HCT116 (cell line): ENCODE results near the gene INPP5F. TPM values are rescaled to one million over a fixed set of nuclear protein-coding genes. Genes with fewer than 3 reads are reported as not detected.

Experiments
- ATAC-seq: fragments of 200-7000 bp; cut with Tn5 transposase; 2 replicates; pipeline ENCODE4 v1.9.1; 2020; ENCODE audit warnings: mild to moderate bottlenecking, moderate library complexity
- BruUV-seq: library from RNA; stranded (reverse); fragments of 400-500 nt; replicated peaks from 2 replicates; lab custom pipeline; 2021; lab: Mats Ljungman, UMichigan
- CTCF ChIA-PET: fragments of 300-600 bp; sonication (Branson Sonifier 250); formaldehyde crosslinking; loops from one replicate; lab custom pipeline; 2021; ENCODE audit warnings: antibody characterized with exemption; lab: Charles Lee
- POLR2A ChIA-PET: fragments of 300-600, 350-600 bp; sonication (Branson Sonifier 250); formaldehyde crosslinking; loops from one replicate; lab custom pipeline; 2021; ENCODE audit warnings: antibody characterized with exemption; lab: Charles Lee
- RAD21 ChIA-PET, 2 experiments: fragments of 300-600 bp; sonication (Branson Sonifier 250); formaldehyde crosslinking; loops; one replicate each; lab custom pipeline; 2023; ENCODE audit warnings: low total read pairs in 2 of 2; ENCODE audit not compliant: uncharacterized antibody in 2 of 2, unreplicated experiment in 2 of 2, low non-redundant PET in 1 of 2; lab: Charles Lee
- DNase-seq: peaks from one replicate; pipeline ENCODE4 v3.0.0-alpha.2; 2010; ENCODE audit warnings: low read depth, low spot score
- H2AFZ ChIP-seq: fragments of 200-600 bp; shearing (Covaris generic), sonication (generic); 2 replicates; pipeline ENCODE4 v1.6.1; 2017; ENCODE audit warnings: low read depth, mixed run types, mixed read lengths, antibody characterized with exemption, low read length; ENCODE audit not compliant: poor library complexity, severe bottlenecking
- H3K27ac ChIP-seq: 2 replicates; pipeline ENCODE4 v1.5.1; 2012; ENCODE audit warnings: low read depth, low read length
- H3K27me3 ChIP-seq: fragments of 200-600 bp; sonication (generic); 2 replicates; pipeline ENCODE4 v1.6.1; 2016; ENCODE audit warnings: mixed run types, low read length, mixed read lengths; ENCODE audit not compliant: insufficient read depth
- H3K36me3 ChIP-seq, 2 experiments: fragments of 200-500 bp in 1 of 2; fragments of 200-600 bp in 1 of 2; sonication (Bioruptor generic) in 1 of 2; sonication (generic) in 1 of 2; 2 replicates each; pipeline versions ENCODE4 v1.5.1 to v1.6.1; 2014 to 2016; ENCODE audit warnings: low read length in 2 of 2, inconsistent platforms in 1 of 2, mixed read lengths in 1 of 2, mixed run types in 1 of 2; ENCODE audit not compliant: insufficient read depth in 2 of 2, control insufficient read depth in 1 of 2
- H3K4me1 ChIP-seq, 2 experiments: fragments of 200-600 bp in 1 of 2; sonication (generic) in 1 of 2; 2 replicates each; pipeline versions ENCODE4 v1.5.1 to v1.6.1; 2012 to 2017; ENCODE audit warnings: low read length in 2 of 2, inconsistent platforms in 1 of 2, mild to moderate bottlenecking in 1 of 2, mixed read lengths in 1 of 2, mixed run types in 1 of 2, moderate library complexity in 1 of 2; ENCODE audit not compliant: insufficient read depth in 2 of 2, control insufficient read depth in 1 of 2
- H3K4me2 ChIP-seq: fragments of 200-600 bp; sonication (generic); 2 replicates; pipeline ENCODE4 v1.6.1; 2017; ENCODE audit warnings: mixed run types, low read length, mixed read lengths
- H3K4me3 ChIP-seq, 2 experiments: fragments of 200-600 bp in 1 of 2; sonication (generic) in 1 of 2; replicated peaks in 1 of 2; 2 replicates each; pipeline ENCODE4 v1.5.1; 2011 to 2016; ENCODE audit warnings: low read length in 2 of 2, control low read depth in 1 of 2, low read depth in 1 of 2, mild to moderate bottlenecking in 1 of 2, mixed read lengths in 1 of 2, mixed run types in 1 of 2
- H3K79me2 ChIP-seq: fragments of 200-600 bp; sonication (generic); 2 replicates; pipeline ENCODE4 v1.6.1; 2017; ENCODE audit warnings: mild to moderate bottlenecking, mixed run types, low read length, moderate library complexity, mixed read lengths; ENCODE audit not compliant: insufficient read depth
- H3K9ac ChIP-seq: fragments of 200-600 bp; sonication (generic); 2 replicates; pipeline ENCODE4 v1.6.1; 2016; ENCODE audit warnings: low read length, mixed read lengths
- H3K9me2 ChIP-seq: fragments of 200-600 bp; sonication (generic), shearing (Covaris generic); 2 replicates; pipeline ENCODE4 v1.6.1; 2017; ENCODE audit warnings: mixed run types, mild to moderate bottlenecking, moderate library complexity; ENCODE audit not compliant: insufficient read depth
- H3K9me3 ChIP-seq, 2 experiments: fragments of 200-500 bp in 1 of 2; fragments of 200-600 bp in 1 of 2; sonication (Bioruptor generic) in 1 of 2; sonication (generic) in 1 of 2; 2 replicates each; pipeline ENCODE4 v1.6.1; 2014 to 2017; ENCODE audit warnings: low read length in 2 of 2, mixed read lengths in 2 of 2, inconsistent platforms in 1 of 2, low read depth in 1 of 2, mild to moderate bottlenecking in 1 of 2, mixed run types in 1 of 2, moderate library complexity in 1 of 2; ENCODE audit not compliant: control insufficient read depth in 1 of 2, insufficient read depth in 1 of 2
- H4K20me1 ChIP-seq: fragments of 200-600 bp; sonication (generic), shearing (Covaris generic); 2 replicates; pipeline ENCODE4 v1.6.1; 2017; ENCODE audit warnings: mixed run types, mild to moderate bottlenecking, moderate library complexity; ENCODE audit not compliant: insufficient read depth
- CBX3 ChIP-seq: IDR thresholded peaks from 2 replicates; pipeline ENCODE4 v1.6.1; 2012; ENCODE audit warnings: low read depth
- CEBPB ChIP-seq: IDR thresholded peaks from 2 replicates; pipeline ENCODE4 v1.6.1; 2012; ENCODE audit warnings: low read depth
- CTCF ChIP-seq, 3 experiments: fragments of 200-600 bp in 1 of 3; sonication (generic) in 1 of 3; IDR thresholded peaks in 2 of 3; conservative IDR thresholded peaks in 1 of 3; 2 replicates each; pipeline ENCODE4 v1.5.1; 2012 to 2017; ENCODE audit warnings: low read depth in 2 of 3, low read length in 2 of 3, antibody characterized with exemption in 1 of 3, borderline replicate concordance in 1 of 3, control low read depth in 1 of 3, mild to moderate bottlenecking in 1 of 3, mixed read lengths in 1 of 3, mixed run types in 1 of 3, moderate library complexity in 1 of 3; ENCODE audit not compliant: insufficient read depth in 1 of 3
- ELF1 ChIP-seq: IDR thresholded peaks from 2 replicates; pipeline ENCODE4 v1.6.1; 2012; ENCODE audit warnings: low read depth, borderline replicate concordance
- EZH2 ChIP-seq: fragments of 200-600 bp; sonication (generic); IDR thresholded peaks from 2 replicates; pipeline ENCODE4 v1.6.1; 2017; ENCODE audit warnings: antibody characterized with exemption, mixed run types
- FOSL1 ChIP-seq: IDR thresholded peaks from 2 replicates; pipeline ENCODE4 v1.6.1; 2012; ENCODE audit warnings: low read depth
- MAX ChIP-seq: IDR thresholded peaks from 2 replicates; pipeline ENCODE4 v1.6.1; 2012
- POLR2A ChIP-seq: IDR thresholded peaks from 2 replicates; pipeline ENCODE4 v1.7.0; 2011; ENCODE audit warnings: borderline replicate concordance; ENCODE audit not compliant: insufficient read depth, insufficient read length; ENCODE audit errors: extremely low read depth
- POLR2AphosphoS5 ChIP-seq: IDR thresholded peaks from 2 replicates; pipeline ENCODE4 v1.6.1; 2011; ENCODE audit warnings: mild to moderate bottlenecking, low read depth, low read length, moderate library complexity
- SP1 ChIP-seq: IDR thresholded peaks from 2 replicates; pipeline ENCODE4 v1.6.1; 2012; ENCODE audit warnings: low read depth
- ZBTB33 ChIP-seq: IDR thresholded peaks from 2 replicates; pipeline ENCODE4 v1.6.1; 2011; ENCODE audit warnings: mild to moderate bottlenecking, low read length, moderate library complexity; ENCODE audit not compliant: insufficient replicate concordance; ENCODE audit errors: extremely low read depth
- ZFX ChIP-seq: fragments of 450-650 bp; IDR thresholded peaks from 2 replicates; pipeline ENCODE4 v1.6.1; 2017
- ZNF274 ChIP-seq: fragments of 200-500 bp; sonication (Bioruptor generic); IDR thresholded peaks from 2 replicates; pipeline ENCODE4 v1.6.1; 2014; ENCODE audit warnings: mild to moderate bottlenecking, low read depth, low read length, inconsistent platforms
- intact Hi-C: fragments of 100-400 bp; cut with micrococcal nuclease; formaldehyde crosslinking; loops from 2 replicates; pipeline ENCODE4 v1.10.0; 2022
- total RNA-seq: library from RNA; stranded (reverse); gene quantifications from one replicate; pipeline ENCODE4 v1.2.1, GENCODE V29; 2021; ENCODE audit not compliant: unreplicated experiment

INPP5F gene
- total RNA-seq, 1 experiment from 2014 or later = 21.6 TPM

- RAD21 ChIA-PET = no interaction called here
- Histone ChIP-seq H3K27ac (no peak overlapping the region), H3K4me2 (no peak overlapping the region), H3K36me3 (no peaks in the 10 kb centered on the region), H3K9ac (no peak overlapping the region), H3K4me3 (no peak overlapping the region), H4K20me1 (no peaks in the 10 kb centered on the region), H3K9me2 (no peaks in the 10 kb centered on the region), H3K27me3 (no peaks in the 10 kb centered on the region), H3K79me2 (peaks cover 24% of the 10 kb centered on the region), H3K4me1 (peaks cover 15 to 23% of the 10 kb centered on the region in 2 experiments), H3K9me3 (no peaks in the 10 kb centered on the region), H2AFZ (no peak overlapping the region)
- no TSS peak for BruUV-seq
- no peak for ATAC-seq
- no peak for DNase-seq
- CTCF ChIA-PET = interaction anchor here (1.0 kb wide), 1 partner anchor 22 kb away, joined by 5 read pairs; no protein-coding TSS in a partner anchor
- intact Hi-C loops = loop anchor here (5.0 kb wide), 1 partner anchor 131 kb away; the partner anchor contains the start of gene TIAL1
- POLR2A ChIA-PET = interaction anchor here (0.9 kb wide), 1 partner anchor 164 kb away, joined by 3 read pairs; the partner anchor contains the start of gene SEC23IP
- no peak for TF ChIP-seq CBX3
- no peak for TF ChIP-seq POLR2AphosphoS5
- no peak for TF ChIP-seq ELF1
- no peak for TF ChIP-seq POLR2A
- no peak for TF ChIP-seq FOSL1
- TF ChIP-seq SP1 = no peak
Observed at GRCh38 chr10:119728172-119728800, 2.4 kb downstream of the INPP5F start.

- peak overlapping the region; percentile 25 for H3K4me2 ChIP-seq
- ChIA-PET POLR2A (interaction anchor here (1.5 to 2.4 kb wide), 2 partner anchors 9 to 83 kb away, joined by 3 to 10 read pairs; partner anchors contain the start of genes BAG3 and INPP5F), CTCF (interaction anchor here (0.7 to 5.1 kb wide), 5 partner anchors 16 to 535 kb away, joined by 3 to 36 read pairs (median 4); no protein-coding TSS in a partner anchor), RAD21 (interaction anchor here in 1 of 2 experiments (1.8 kb wide), 1 partner anchor 16 kb away, joined by 5 read pairs; no protein-coding TSS in a partner anchor)
- intact Hi-C loops = no loop called here
- no peaks in the 10 kb centered on the region for H3K36me3 ChIP-seq
- peaks cover 20% of the 10 kb centered on the region for H3K79me2 ChIP-seq
- no peaks in the 10 kb centered on the region for H4K20me1 ChIP-seq
- BruUV-seq = no TSS peak
- H3K27ac ChIP-seq = peak overlapping the region; percentile 16; the same call in 1 of the 2 replicates
- DNase-seq (peak; percentile 41), ATAC-seq (peak; percentile 61)
- no peak overlapping the region for H3K4me3 ChIP-seq
- H3K27me3 ChIP-seq = no peaks in the 10 kb centered on the region
- no peak overlapping the region for H2AFZ ChIP-seq
- H3K9me2 ChIP-seq = no peaks in the 10 kb centered on the region
- no peaks in the 10 kb centered on the region for H3K9me3 ChIP-seq
- H3K9ac ChIP-seq = no peak overlapping the region
- peaks cover 40 to 56% of the 10 kb centered on the region in 2 experiments for H3K4me1 ChIP-seq
- TF ChIP-seq EZH2 = no peak
- TF ChIP-seq ZFX = no peak
- no peak for TF ChIP-seq ZBTB33
- TF ChIP-seq CBX3 = peak; percentile 61; the same call in 1 of the 2 replicates
- no peak for TF ChIP-seq ZNF274
- no peak for TF ChIP-seq CTCF (IDR thresholded peaks at IDR 0.05 in 2 of 3, conservative IDR thresholded peaks at IDR 0.05 in 1 of 3; ENCODE audit: borderline replicate concordance in 1 of 3, insufficient read depth in 1 of 3, low read depth in 2 of 3, low read length in 2 of 3)
- TF ChIP-seq MAX = peak; percentile 60
- no peak; the same call in 1 of the 2 replicates for TF ChIP-seq CEBPB
- peak; percentile 48 for TF ChIP-seq SP1
Observed at GRCh38 chr10:119734396-119735332, 8.8 kb downstream of the INPP5F start.
